Stimulated activated CD4-positive, alpha-beta T cell treated with anti-CD3 and anti-CD28 coated beads, Interleukin-4, amount 100 ng/mL, for 4 hours (primary cell): ENCODE results near the gene MRPS34.

Experiments
- DNase-seq, 2 experiments: peaks; one replicate each; pipeline ENCODE4 v3.0.0-alpha.2; 2020

MRPS34 gene

GRCh38 chr16:1723450-1724147 is 49.3 kb downstream of the MRPS34 start:
- DNase-seq, result peak in 1 of 2 experiments; percentile 25
